NCI-H1417 (cell line): ENCODE data around the gene TXNL1.

Experiments
- DNase-seq, 3 experiments: peaks; one replicate each; lab custom pipeline; 2025; lab: John Stamatoyannopoulos, UW

Gene TXNL1

GRCh38 chr18:56570978-56571377 lies 67.4 kb downstream of the TXNL1 start:
- DNase-seq = no peak

- DNase-seq = no peak
These were observed 69.0 kb downstream of the TXNL1 start for GRCh38 chr18:56569416-56569815.

- no peak for DNase-seq
These were observed 69.4 kb downstream of the TXNL1 start for GRCh38 chr18:56568986-56569385.

GRCh38 chr18:56565551-56566345 lies 72.6 kb downstream of the TXNL1 start:
- peak in 1 of 3 experiments; percentile 65 for DNase-seq

- peak in 1 of 3 experiments; percentile 58 for DNase-seq
These were observed 73.3 kb downstream of the TXNL1 start for GRCh38 chr18:56565046-56565445.

GRCh38 chr18:56563568-56563967 lies 74.8 kb downstream of the TXNL1 start:
- DNase-seq = peak in 1 of 3 experiments; percentile 37

GRCh38 chr18:56562479-56562878 lies 75.9 kb downstream of the TXNL1 start:
- no peak for DNase-seq

GRCh38 chr18:56560992-56561391 lies 77.4 kb downstream of the TXNL1 start:
- DNase-seq = no peak

GRCh38 chr18:56559044-56559443 lies 79.3 kb downstream of the TXNL1 start:
- no peak for DNase-seq

GRCh38 chr18:56556907-56557306 lies 81.5 kb downstream of the TXNL1 start:
- DNase-seq = no peak

GRCh38 chr18:56550121-56550520 lies 88.3 kb downstream of the TXNL1 start:
- no peak for DNase-seq
